OCI-LY3 (cell line): ENCODE results near the gene GHR.

Experiments used
- H2AFZ ChIP-seq: fragments of 200-600, 300-600 bp; shearing (Covaris generic); 2 replicates; pipeline ENCODE4 v1.6.0; 2014; ENCODE audit warnings: antibody characterized with exemption, low read depth, low read length
- H3K27ac ChIP-seq: fragments of 200-600, 300-600 bp; sonication (generic); 2 replicates; pipeline ENCODE4 v1.5.1; 2014; ENCODE audit warnings: mild to moderate bottlenecking, low read length, moderate library complexity, mixed read lengths
- H3K27me3 ChIP-seq: fragments of 200-600, 300-600 bp; sonication (generic); 2 replicates; pipeline ENCODE4 v1.6.1; 2014; ENCODE audit warnings: low read depth, low read length, mixed read lengths
- H3K36me3 ChIP-seq: fragments of 200-600, 300-600 bp; sonication (generic); replicated peaks from 2 replicates; pipeline ENCODE3; 2014; ENCODE audit warnings: low read depth, low read length, mixed read lengths
- H3K4me1 ChIP-seq: fragments of 300-600, 200-600 bp; sonication (generic); 2 replicates; pipeline ENCODE4 v1.6.1; 2014; ENCODE audit warnings: low read length, mixed read lengths
- H3K4me2 ChIP-seq: fragments of 200-600, 300-600 bp; sonication (generic); 2 replicates; pipeline ENCODE4 v1.6.1; 2014; ENCODE audit warnings: low read length, mixed read lengths
- H3K4me3 ChIP-seq: fragments of 300-600, 200-600 bp; sonication (generic); 2 replicates; pipeline ENCODE4 v1.5.1; 2014; ENCODE audit warnings: antibody characterized with exemption, mild to moderate bottlenecking, low read length, moderate library complexity
- H3K79me2 ChIP-seq: fragments of 300-600, 200-600 bp; shearing (Covaris generic); 2 replicates; pipeline ENCODE4 v1.6.1; 2014; ENCODE audit warnings: mild to moderate bottlenecking, low read length, mixed read lengths
- H3K9ac ChIP-seq: fragments of 300-600, 200-600 bp; shearing (Covaris generic); 2 replicates; pipeline ENCODE4 v1.6.0; 2014; ENCODE audit warnings: mild to moderate bottlenecking, low read length, moderate library complexity
- H3K9me3 ChIP-seq: fragments of 200-600, 300-600 bp; shearing (Covaris generic); 2 replicates; pipeline ENCODE4 v1.6.1; 2014; ENCODE audit warnings: low read length, mixed read lengths; ENCODE audit not compliant: insufficient read depth
- H4K20me1 ChIP-seq: fragments of 200-600, 300-600 bp; sonication (generic); 2 replicates; pipeline ENCODE4 v1.6.1; 2016; ENCODE audit warnings: low read length, mixed read lengths; ENCODE audit not compliant: insufficient read depth
- CTCF ChIP-seq: fragments of 200-600, 300-600 bp; sonication (generic); IDR thresholded peaks from 2 replicates; pipeline ENCODE4 v1.5.1; 2014; ENCODE audit warnings: antibody characterized with exemption, low read length, low read depth
- EZH2phosphoT487 ChIP-seq: fragments of 200-600 bp; shearing (Covaris generic); IDR thresholded peaks from 2 replicates; pipeline ENCODE4 v1.6.1; 2018; ENCODE audit warnings: antibody characterized with exemption, mixed run types, low read depth

Gene GHR

GRCh38 chr5:42404366-42404765 is 18.9 kb upstream of the GHR start:
- Histone ChIP-seq H3K79me2 (no peaks in the 10 kb centered on the region), H3K27me3 (no peaks in the 10 kb centered on the region), H3K4me1 (no peaks in the 10 kb centered on the region), H3K9me3 (no peaks in the 10 kb centered on the region), H3K36me3 (no peaks in the 10 kb centered on the region), H2AFZ (no peak overlapping the region), H3K4me2 (no peak overlapping the region), H3K4me3 (no peak overlapping the region), H3K27ac (no peak overlapping the region), H3K9ac (no peak overlapping the region), H4K20me1 (no peaks in the 10 kb centered on the region)
- TF ChIP-seq CTCF, result no peak
- TF ChIP-seq EZH2phosphoT487, result no peak

GRCh38 chr5:42419294-42419693 is 3.9 kb upstream of the GHR start:
- H3K27ac ChIP-seq, result no peak overlapping the region
- H3K4me3 ChIP-seq, result no peak overlapping the region
- TF ChIP-seq CTCF, result no peak
- TF ChIP-seq EZH2phosphoT487, result no peak
- no peaks in the 10 kb centered on the region for H4K20me1 ChIP-seq
- no peak overlapping the region for H3K9ac ChIP-seq
- no peak overlapping the region for H3K4me2 ChIP-seq
- H3K9me3 ChIP-seq, result no peaks in the 10 kb centered on the region
- no peaks in the 10 kb centered on the region for H3K27me3 ChIP-seq
- no peaks in the 10 kb centered on the region for H3K36me3 ChIP-seq
- H2AFZ ChIP-seq, result no peak overlapping the region
- no peaks in the 10 kb centered on the region for H3K79me2 ChIP-seq
- H3K4me1 ChIP-seq, result no peaks in the 10 kb centered on the region

- no peaks in the 10 kb centered on the region for H3K9me3 ChIP-seq
- no peak overlapping the region for H3K4me2 ChIP-seq
- TF ChIP-seq CTCF (no peak), EZH2phosphoT487 (no peak)
- H3K79me2 ChIP-seq, result no peaks in the 10 kb centered on the region
- H4K20me1 ChIP-seq, result no peaks in the 10 kb centered on the region
- no peak overlapping the region for H2AFZ ChIP-seq
- H3K4me1 ChIP-seq, result no peaks in the 10 kb centered on the region
- H3K9ac ChIP-seq, result no peak overlapping the region
- H3K4me3 ChIP-seq, result no peak overlapping the region
- no peaks in the 10 kb centered on the region for H3K36me3 ChIP-seq
- H3K27ac ChIP-seq, result no peak overlapping the region
- no peaks in the 10 kb centered on the region for H3K27me3 ChIP-seq
Measured at GRCh38 chr5:42422656-42423280, 471 bp upstream of the GHR start.

GRCh38 chr5:42426016-42426415 is 2.8 kb downstream of the GHR start:
- Histone ChIP-seq H2AFZ (no peak overlapping the region), H3K79me2 (no peaks in the 10 kb centered on the region), H3K4me2 (no peak overlapping the region), H3K27me3 (no peaks in the 10 kb centered on the region), H3K36me3 (no peaks in the 10 kb centered on the region), H3K9me3 (no peaks in the 10 kb centered on the region), H3K4me1 (no peaks in the 10 kb centered on the region), H3K27ac (no peak overlapping the region), H4K20me1 (no peaks in the 10 kb centered on the region), H3K9ac (no peak overlapping the region), H3K4me3 (no peak overlapping the region)
- TF ChIP-seq CTCF, result no peak
- no peak for TF ChIP-seq EZH2phosphoT487
